ENCODE results near the gene SDHD. TPM values are rescaled to one million over a fixed set of nuclear protein-coding genes. Genes with fewer than 3 reads are reported as not detected.

Gene SDHD
- total RNA-seq, 2 donors from 2014 or later, result 158 to 166 TPM

DNA sequence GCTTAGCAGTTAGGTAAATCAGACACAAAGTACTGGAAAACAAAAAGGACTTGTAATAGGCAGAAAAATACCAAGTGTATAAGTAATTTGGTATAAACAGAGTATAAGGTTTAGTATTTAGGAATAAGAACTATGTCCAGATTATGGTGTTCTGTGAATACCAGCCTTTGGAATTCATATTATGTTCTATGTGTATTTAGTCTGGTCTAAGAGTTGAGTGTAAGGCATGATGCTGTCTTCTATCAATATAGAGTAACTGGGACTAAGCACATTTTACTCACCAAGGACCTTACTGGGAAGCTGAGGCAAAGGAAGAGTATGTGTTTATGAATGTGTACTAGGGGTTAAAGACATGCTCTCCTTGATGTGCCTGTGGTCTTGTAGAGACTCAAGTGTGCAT, 9.5 kb downstream of the SDHD start:
- ATAC-seq, result no peak
- intact Hi-C loops (cut with DNase I), result no loop called here

DNA sequence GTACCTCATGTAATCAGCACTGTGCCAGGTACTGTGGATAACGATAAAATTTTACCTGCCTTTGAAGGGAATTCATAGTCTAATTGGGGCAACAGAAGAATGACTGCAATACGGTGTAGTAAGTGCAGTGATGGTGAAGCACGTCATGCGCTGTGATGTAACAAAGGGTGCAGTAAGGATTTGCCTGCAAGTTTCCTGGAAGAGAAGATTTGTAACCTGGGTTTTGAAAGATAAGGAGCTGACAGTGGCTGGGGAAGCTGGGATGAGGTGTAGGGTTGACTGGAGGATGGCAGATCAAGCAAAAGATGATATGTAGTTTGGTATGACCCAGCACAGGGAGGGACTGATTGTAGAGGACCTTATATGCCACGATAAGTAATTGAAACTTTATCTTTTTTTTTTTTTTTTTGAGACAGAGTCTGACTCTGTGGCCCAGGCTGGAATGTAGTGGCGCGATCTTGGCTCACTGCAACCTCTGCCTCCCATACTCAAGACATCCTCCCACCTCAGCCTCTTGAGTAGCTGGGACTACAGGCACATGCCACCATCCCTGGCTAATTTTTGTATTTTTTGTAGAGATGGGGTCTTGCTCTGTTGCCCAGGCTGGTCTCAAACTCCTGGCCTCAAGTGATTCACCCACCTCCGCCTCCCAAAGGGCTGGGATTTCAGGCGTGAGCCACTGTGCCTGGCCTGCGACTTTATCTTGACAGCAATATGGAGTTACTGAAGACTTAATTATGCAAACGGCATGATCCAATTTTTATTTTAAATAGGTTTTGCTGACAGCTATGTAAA, 11.3 kb downstream of the SDHD start:
- ATAC-seq (no peak), DNase-seq (no peak)
- intact Hi-C loops (cut with DNase I), result no loop called here

More for the DNA sequence above, 9.5 kb downstream of the SDHD start:
- no peak for DNase-seq

DNA sequence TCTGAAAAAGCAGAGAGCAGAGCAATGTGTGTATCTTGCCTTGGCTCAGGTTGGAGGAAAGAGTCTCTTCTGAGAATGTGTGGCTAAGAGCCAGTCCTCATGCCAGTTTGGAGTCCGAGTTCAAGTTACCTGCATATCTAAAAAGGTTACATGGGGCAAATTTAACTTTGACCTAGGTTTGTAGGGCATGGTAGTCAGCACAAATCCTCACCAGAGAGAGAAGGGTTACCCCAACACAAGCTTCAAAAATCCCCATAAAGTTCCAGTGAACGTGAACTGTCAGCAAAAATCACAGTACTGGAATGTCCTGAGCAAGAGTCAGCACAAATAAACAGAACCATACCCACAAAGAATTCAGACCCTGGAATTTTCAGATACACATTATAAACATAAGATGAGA, 13.8 kb downstream of the SDHD start:
- DNase-seq, result no peak
- intact Hi-C loops (cut with DNase I), result no loop called here
- ATAC-seq, result no peak

DNA sequence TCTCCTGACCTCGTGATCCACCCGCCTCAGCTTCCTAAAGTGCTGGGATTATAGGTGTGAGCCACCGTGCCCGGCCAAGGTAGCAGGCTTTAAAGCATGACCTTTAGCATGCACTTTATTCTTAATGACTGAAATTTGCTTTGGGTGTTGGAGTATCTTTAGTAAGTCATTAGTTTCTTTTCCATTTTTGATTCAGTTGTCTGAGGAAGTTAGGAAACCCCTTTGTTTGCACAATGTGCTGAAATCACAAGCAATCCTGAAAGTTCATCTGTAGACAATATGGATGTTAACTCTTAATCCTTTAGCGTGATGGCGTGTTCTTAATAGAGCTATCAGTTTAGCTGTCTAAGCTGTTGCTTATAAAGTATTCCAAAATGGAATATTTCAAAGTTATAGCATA, 16.8 kb downstream of the SDHD start:
- ATAC-seq (no peak), DNase-seq (no peak)
- intact Hi-C loops (cut with DNase I), result no loop called here

DNA sequence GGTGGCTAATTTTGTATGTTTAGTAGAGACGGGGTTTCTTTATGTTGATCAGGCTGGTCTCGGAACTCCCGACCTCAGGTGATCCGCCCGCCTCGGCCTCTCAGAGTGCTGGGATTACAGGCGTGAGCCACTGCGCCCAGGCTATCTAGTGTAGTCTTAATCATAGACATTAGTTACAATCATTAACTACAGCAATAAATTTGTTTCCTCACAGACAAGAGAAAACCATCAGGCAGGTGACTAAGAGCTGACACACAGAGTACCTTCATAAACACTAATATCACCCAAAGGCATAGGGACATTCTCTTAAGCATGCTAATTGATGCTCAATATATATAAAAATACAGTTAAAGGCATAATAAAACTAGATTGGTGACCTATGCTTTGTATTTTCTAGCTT, 19.4 kb downstream of the SDHD start:
- DNase-seq (no peak), ATAC-seq (no peak)
- intact Hi-C loops (cut with DNase I), result no loop called here

DNA sequence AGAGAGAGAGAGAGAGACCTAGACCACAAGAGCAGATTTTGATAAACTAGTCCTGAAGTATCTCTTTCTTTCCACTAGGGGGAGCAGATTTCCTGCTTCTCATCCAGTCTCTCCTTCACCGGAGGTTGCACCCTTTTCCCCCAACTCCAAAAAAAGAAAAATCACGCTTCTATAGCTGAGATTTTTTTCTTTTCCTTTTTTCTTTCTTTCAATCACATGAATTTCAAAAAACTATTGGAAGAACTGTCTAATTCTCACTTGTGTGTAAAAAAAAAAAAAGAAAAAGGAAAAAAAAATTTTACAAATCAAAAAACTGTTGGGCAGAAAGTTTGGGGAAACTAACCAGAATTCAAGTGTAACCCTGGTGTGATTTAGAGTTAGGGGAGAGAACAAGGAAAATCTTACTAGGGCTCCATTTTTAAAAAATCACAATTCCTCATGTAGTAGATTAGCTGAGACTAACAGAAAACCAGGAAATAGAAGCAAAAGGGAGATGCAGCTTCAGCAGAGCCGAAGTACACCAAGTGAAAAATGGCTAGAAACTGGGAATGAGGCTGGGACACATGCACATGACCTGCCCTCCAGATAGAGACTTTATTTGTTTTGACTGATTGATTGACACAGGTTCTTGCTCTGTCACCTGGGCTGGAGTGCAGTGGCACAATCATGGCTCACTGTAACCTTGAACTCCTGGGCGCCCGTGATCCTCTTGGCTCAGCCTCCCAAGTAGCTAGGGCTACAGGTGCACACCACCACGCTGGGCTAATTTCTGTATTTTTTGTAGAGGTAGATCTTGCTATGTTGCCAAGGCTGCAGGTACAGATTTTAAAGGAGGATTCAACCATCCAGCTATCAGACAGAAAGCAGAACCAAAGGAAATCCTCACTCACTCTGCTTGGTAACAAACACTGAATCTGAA, 27.1 kb downstream of the SDHD start:
- DNase-seq, result no peak
- intact Hi-C loops (cut with DNase I), result loop anchor here in 1 of 2 donors (5.0 kb wide), 1 partner anchor 169 kb away; no protein-coding TSS in a partner anchor
- peak; percentile 72 to 79 for ATAC-seq

DNA sequence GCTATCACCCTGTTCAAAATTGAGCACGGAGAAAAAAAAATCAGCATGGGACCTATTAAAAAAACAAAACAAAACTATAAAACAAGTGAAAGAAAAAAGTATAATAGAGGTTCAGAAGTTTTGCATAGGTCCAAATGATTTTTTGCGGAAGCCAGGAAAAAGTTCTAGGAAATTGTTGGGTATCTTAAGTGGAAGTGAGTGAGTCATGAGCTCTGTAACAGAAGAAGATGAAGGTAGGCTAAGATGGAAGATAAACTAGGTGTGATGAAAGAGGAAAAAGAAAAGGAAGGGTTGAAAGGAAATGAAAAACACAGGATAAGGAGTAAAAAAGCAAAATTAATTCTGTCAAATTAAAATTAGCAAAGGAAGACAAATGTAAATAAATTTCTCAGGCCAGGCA, 27.8 kb downstream of the SDHD start:
- DNase-seq, result no peak
- ATAC-seq, result no peak
- intact Hi-C loops (cut with DNase I), result loop anchor here in 1 of 2 donors (5.0 kb wide), 1 partner anchor 168 kb away; no protein-coding TSS in a partner anchor

DNA sequence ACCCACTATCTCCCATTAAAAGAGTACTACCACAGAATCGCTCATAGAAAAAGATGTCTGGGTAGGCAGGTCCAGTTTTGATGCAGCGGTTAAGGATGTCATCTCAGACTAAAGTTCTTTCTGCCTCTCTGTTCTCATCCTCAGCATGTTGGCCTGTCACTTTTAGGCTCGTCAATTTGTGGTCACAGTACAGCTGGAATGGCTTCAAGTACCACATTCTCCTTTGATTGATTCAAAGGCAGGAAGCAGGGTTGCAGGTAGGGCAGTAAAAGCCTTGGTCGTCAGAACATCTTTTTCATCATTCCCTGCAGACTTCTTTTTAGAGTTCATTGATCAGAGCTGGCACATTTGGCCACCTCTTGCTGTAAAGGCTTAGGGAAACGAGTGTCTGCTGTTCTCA, 28.7 kb downstream of the SDHD start:
- no peak for ATAC-seq
- intact Hi-C loops (cut with DNase I), result no loop called here
- no peak for DNase-seq

DNA sequence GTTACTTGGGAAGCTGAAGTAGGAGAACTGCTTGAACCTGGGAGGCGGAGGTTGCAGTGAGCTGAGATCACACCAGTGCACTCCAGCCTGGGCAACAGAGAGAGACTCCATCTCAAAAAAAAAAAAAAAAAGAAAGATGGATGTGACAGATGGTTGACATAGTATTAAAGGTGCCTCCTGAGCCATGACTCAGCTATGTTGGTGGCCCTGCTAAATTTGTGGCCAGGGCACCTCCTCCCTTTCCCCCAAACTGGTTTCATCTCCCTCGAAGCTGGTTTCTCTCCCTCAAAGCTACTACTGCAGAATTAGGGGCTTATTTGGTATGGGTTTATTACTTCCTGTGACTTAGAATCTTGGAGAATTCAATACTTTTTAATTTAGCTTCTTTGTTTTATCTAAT, 31.5 kb downstream of the SDHD start:
- DNase-seq (no peak), ATAC-seq (no peak)
- intact Hi-C loops (cut with DNase I), result no loop called here

DNA sequence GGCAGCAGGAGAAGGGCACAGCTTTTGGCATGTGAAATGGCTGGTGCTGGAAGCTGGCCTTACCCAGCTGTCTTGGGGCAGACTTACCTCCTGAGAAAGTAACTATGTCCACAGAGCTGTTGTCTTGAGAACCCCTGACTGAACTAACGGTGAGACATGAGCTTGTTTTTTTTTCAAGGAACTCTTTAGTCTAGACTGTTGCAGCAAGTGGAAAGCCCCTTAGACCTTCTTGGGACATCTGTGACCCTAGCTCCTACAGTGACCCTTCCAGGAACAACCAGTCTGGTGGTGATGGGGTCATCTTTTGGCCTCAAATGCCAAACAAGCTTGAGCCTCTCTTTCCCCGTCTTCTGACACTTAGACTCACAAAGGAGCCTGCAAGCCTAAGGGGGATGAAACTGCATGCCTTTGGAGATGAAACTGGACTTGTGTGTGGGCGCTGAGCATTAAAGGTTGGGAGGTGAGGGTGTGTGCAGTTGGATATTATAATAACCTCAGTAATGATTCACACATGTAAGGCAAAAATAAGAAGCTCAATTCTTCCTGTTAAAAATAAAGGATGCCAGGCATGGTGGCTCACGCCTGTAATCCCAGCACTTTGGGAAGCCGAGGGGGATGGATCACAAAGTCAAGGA, 35.4 kb downstream of the SDHD start:
- ATAC-seq (no peak), DNase-seq (no peak)
- intact Hi-C loops (cut with DNase I), result no loop called here

DNA sequence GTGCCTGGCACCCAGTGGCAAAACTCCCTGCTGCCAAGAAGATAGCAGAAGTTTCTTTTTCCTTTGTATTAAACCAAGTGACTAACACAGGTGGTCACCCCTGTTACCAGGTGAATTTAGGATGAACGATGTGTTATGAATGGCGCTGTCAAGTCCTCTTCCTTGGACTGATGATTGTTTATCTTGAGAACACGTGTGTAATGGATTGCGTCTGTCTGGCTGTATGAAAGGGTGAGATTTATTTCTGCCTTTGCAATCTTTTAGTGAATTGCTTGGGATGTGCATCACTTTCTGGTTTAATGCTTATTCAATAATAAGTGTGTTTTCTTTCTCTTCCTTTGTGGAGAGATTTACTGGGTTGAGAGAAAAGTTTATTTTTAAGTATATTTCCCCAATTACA, 36.5 kb downstream of the SDHD start:
- no peak for DNase-seq
- ATAC-seq, result no peak
- intact Hi-C loops (cut with DNase I), result no loop called here

DNA sequence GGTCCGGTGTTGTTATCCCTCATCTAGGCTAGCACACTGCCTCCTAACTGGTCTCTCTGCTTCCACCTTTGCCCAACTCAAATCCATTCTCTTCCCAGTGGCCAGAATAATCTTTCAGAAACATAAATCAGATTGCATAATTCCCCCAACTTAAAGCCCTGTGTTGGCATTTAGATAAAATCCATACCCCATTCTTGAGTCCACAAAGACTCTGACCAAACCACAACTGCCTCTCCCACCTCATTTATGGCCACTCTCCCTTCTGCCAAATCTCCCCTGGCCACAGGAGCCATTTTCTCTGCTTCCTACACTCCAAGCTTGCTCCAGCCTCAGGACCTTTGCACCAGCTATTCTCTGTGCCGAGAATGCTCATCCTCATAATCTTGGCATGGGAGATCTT, 40.4 kb downstream of the SDHD start:
- ATAC-seq (no peak), DNase-seq (no peak)
- intact Hi-C loops (cut with DNase I), result loop anchor here in 1 of 2 donors (5.0 kb wide), 1 partner anchor 40 kb away; the partner anchor contains the start of gene TEX12

DNA sequence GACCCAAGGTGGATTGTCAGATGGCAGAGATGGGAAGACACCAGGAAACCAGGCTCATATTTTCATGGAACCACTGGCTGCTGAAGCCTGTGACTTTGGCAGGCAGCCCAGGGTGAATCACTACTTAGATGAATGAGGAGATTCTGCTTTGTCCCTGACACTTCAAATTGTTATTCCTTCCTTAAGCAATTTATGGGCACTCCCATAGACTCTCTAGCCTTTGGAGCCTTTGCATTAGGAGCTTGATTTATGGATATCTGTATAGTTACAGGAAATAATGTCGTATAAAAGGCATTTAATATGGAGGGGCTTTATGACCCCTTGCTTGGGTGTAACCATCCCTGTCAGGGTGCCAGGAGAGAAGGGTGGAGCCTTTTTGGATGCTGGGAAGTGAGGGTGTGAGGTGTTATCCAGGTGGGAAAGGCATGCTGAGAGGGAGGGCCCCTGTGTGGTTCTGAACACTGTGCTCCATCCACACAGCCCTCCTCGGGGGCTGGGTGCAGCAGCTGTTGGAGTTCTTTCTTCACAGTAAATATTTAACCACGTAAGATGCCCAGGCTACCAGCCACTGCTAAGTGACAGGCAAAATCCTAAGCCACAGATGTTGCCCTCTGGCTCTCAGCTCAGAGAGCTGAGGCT, 41.9 kb downstream of the SDHD start:
- peak; percentile 58 for DNase-seq
- ATAC-seq, result peak; percentile 41 to 66
- intact Hi-C loops (cut with DNase I), result loop anchor here in 1 of 2 donors (5.0 kb wide), 1 partner anchor 39 kb away; the partner anchor contains the start of gene TEX12

DNA sequence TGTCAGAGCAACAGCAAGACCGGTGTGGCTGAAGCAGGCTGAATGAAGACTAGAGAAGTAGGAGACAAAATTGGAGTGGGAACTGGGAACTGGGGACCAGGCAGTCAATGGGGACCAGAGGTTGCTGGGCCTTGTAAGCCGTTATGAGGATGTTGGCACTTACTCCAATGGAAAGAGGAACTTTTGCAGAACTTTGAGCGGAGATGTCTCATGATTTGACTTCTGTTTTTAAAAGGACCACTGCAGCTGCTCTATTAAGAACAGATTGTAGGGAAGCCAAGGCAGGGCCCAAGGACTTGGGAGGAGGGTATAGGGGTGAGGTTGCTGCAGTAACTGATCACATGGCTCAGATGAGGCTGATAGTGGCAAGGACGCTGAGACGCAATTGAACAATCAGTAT, 43.0 kb downstream of the SDHD start:
- ATAC-seq, result peak; percentile 38 to 65
- intact Hi-C loops (cut with DNase I), result loop anchor here in 1 of 2 donors (5.0 kb wide), 1 partner anchor 38 kb away; the partner anchor contains the start of gene TEX12
- DNase-seq, result no peak

DNA sequence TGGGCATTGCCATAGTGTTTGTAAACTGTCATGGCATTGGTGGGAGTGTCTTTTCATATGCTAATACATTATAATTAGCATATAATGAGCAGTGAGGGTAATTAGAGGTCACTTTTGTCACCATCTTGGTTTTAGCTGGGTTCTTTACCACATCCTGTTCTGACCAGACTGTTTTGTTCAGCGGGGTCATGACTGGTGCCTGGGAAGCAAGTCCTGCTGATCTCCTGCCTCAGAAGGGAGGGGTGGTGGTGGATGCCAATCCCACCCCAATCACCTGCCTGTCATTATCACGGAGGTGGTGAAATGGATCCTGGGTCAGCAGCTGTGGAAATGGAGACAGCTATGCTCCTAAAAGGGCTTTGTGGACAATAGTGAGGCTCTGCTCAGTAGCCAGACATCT, 46.1 kb downstream of the SDHD start:
- no peak for ATAC-seq
- intact Hi-C loops (cut with DNase I), result no loop called here
- no peak for DNase-seq

DNA sequence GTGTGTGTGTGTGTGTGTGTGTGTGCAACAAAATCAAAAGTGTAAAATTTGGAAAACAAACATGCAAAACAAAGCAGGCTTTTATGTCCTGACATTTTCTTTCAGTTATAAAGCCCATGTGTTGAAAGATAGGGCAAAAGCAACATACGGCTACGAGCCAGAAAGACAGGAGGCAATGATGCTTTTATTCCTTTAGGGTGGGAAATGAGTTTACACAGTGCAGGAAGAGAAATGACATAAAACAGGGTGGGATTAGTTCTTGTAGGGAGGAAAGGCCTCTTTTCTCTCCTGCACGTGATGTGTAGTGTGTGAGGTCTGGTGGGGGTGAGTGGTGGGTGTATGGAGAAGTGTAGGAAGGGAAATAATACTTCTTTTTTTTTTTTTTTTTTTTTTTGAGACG, 47.8 kb downstream of the SDHD start:
- ATAC-seq (no peak), DNase-seq (no peak)
- intact Hi-C loops (cut with DNase I), result no loop called here

DNA sequence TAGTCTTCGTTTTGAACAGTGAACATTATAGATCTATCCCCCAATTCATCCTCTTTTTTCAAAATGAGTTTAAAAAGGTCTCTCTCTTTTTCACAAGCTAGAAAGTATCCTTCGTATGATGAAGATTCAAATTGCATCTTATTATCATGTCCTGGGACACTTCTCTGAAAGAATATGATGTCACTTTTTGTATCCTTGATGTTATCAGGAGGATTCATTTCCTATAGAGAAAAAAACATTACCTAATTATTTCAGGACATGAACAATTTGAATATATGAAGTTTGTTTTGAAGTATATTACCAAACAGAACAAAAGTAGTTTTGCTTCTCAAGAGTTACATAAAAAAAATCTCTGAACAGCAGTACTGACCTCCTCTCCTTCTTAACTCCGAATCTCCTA, 56.9 kb downstream of the SDHD start:
- ATAC-seq, result no peak
- intact Hi-C loops (cut with DNase I), result no loop called here
- DNase-seq, result no peak

All from left cardiac atrium (tissue), 4 donors.